Measurements from ENCODE around the gene ARHGAP24.
"Not testable (repeated sequence)": the region's sequence is repeated elsewhere in the genome, so short reads cannot be mapped to it uniquely, and the experiment has no call there.

ARHGAP24 gene

GRCh38 chr4:85932500-85933290, 457.7 kb downstream of the ARHGAP24 start:
- DNase-seq, result no peak

- DNase-seq, result no peak
Observed at GRCh38 chr4:85933291-85933640, 458.3 kb downstream of the ARHGAP24 start.

GRCh38 chr4:85937507-85937906, 462.6 kb downstream of the ARHGAP24 start:
- DNase-seq, result no peak

DNA sequence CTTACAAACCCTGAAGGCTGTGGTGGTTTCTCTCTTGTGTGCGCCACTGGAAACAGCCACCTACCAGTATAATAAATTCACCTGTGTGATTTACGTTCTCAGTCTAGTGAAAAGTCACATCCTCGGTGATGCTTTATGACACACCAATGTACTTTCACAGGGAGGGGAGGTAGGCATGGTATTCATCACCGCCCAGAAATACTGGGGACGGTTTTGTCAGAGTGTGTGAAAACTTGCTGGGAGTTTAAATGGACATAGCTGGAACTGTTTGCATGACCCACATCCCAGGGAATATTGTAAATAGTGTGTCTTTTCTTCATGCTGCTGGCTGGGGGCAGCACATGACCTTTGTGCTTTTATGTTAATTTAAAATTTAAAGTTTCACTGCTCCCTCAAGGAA, 463.1 kb downstream of the ARHGAP24 start:
- DNase-seq, result no peak

DNA sequence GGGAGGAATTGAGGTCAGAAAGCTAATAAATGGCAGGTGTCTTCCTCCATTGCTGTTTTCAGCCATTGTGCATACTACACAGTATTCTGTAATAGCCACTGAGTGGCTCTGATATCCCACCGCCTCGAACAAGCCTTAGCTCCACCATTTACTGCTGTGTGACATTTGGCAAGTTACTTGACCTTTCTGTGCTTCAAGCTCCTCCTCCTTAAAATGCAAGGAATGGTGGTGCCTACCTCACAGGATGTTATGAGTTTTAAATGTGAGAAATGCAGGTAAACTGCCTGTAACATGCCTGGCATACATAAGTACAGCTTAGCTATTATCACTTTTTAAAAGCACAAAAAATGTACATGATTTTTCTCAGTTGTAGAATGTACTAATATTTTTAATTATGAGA, 464.0 kb downstream of the ARHGAP24 start:
- no peak for DNase-seq

DNA sequence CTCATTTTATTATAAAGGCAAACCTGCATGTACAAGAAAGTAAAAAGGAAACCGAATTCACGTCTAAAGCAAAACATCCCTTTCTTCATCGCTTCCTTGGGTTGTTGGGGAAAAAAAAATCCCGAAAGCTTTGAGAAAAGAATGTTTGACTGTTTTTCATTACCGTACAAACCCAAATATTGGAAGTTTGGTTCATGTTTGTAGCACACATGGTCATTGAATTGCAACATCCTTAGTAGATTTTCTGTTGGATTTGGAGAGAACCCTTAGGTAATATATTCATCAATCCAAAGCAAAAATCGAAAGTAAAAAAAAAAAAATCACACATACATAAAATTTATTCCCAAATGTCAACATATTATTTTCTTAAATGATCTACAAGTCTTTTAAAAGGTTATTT, 464.6 kb downstream of the ARHGAP24 start:
- DNase-seq, result no peak

GRCh38 chr4:85940151-85940550, 465.2 kb downstream of the ARHGAP24 start:
- no peak for DNase-seq

DNA sequence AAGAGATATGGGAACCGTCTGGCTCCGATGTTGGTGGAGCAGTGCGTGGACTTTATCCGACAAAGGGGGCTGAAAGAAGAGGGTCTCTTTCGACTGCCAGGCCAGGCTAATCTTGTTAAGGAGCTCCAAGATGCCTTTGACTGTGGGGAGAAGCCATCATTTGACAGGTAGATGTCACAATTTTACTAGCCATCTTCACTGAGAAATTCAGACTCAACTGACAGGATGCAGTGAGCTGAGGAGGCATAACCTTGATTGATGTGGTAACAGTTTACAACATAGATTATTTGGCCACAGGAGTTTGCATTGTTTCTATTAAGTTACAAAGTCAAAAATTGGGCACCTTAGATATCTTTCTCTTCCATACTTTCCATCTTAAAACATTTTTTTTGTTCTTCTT, 467.2 kb downstream of the ARHGAP24 start:
- DNase-seq, result no peak

DNA sequence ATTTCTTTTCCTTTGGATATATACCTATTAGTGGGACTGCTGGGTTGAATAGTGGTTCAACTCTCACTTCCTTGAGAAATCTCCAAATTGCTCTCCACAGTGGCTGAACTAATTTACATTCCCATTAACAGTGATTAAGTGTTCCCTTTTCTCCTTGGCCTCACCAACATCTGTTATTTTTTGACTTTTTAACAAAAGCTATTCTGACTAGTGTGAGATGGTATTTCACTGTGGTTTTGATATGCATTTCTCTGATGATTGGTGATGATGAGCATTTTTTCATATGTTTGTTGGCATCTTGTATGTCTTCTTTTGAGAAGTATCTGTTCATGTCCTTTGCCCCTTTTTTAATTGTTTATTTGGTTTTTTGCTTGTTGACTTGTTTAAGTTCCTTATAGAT, 471.9 kb downstream of the ARHGAP24 start:
- no peak for DNase-seq

DNA sequence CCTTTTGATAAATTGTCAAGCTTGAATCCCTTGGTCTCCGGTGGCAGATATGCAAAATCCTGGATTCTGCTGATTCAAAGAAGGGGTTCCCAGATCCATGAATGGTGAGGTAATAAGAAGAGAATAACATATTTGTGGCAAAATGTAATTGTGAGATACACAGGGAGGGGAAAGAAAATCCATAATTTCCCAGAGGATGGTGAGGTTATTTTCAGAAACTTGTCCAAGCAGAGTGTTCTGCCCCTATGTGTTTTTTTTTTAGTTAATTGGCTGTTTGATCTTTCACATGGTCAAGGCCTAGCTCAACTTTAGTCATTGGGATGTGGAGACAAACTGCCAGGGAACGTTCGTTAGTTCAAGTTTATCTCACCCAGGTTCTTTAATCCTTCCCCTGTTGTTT, 476.1 kb downstream of the ARHGAP24 start:
- DNase-seq, result no peak

DNA sequence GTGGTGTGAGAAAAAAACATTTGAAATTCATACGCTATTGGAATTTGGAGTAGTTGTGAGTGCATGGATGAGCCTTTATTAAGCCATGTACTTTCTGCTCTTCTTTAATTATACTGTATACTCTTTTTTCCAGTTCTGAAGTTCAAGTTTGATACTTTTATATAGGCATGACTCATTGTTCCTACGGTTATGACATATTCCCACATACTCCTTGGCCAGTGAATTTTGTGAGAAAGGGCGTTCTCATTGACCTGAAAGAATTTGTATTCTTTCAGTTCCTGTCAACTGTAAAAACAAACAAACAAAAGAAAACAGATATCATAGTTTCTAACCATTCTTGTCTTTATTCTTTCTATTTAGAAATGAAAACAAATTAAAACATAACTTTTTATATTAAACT, 477.6 kb downstream of the ARHGAP24 start:
- no peak for DNase-seq

GRCh38 chr4:85952972-85953650, 478.2 kb downstream of the ARHGAP24 start:
- no peak for DNase-seq

GRCh38 chr4:85953651-85954018, 478.7 kb downstream of the ARHGAP24 start:
- DNase-seq, result no peak

DNA sequence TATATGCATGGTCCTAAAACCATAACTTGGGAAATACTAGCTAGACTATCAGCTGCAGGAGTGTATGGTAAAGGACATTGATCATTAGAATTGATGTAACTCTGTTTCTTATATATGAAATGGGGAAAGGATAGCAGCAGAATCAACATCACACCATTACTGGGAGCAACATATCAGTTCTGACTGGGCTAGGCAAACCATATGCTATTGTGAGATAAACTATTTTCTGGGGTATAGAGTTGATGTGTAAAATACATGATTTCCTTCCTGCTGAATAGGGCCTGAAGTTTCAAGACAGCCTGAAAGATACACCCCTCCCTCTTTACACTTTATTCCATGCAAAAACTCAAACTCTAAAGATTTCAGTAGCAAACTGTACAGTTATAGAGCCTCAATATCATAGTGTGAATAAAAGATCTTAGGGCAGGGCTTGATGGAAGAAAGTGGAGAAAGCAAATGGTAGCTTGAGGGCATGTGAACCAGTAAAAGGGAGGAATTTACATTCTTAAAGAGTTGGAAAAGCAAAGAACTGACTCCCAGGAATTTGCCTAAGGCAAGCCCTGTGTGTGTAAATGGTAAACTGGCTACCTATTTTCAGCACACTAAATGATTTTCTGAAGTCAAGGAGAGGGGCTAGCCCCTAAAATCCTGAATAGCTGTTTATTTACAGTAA, 480.8 kb downstream of the ARHGAP24 start:
- no peak for DNase-seq

GRCh38 chr4:85956293-85956945, 481.5 kb downstream of the ARHGAP24 start:
- no peak for DNase-seq

DNA sequence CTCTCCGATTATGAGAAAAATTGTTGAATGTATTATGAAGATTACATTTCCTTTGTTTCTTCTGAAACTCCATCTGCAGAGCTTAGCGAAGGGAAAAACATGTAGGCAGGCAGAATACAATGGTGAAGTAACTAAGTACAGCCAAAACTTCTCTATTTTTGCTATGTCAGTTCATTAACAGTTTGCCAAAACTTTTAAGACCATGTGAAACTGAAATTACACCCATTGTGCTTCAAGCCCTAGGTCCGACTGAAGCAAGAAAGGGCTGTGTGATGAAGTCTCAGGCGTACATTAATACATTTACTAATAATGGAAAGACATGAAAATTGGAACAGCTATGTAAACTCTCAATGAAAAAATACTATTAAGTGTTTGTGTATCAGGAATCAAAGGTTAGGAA, 486.9 kb downstream of the ARHGAP24 start:
- no peak for DNase-seq

DNA sequence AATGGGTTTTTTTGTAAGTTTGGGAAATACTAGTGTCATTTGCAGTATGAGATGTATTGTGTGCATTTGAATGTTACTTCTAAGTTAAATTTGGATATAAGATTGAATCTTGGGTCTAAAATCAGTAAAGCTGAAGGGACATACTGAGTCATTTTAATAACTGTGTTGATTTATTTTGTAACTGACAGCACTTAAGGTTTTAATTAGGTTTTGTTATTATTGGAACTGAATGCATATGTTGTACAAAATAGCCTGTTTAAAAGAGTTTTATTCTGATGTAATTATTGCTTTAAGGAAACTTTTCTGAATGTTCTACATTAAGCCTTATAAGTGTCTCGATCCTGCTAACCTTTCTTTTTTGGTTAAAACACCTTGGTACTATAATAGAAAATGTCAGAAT, 488.3 kb downstream of the ARHGAP24 start:
- DNase-seq, result no peak

DNA sequence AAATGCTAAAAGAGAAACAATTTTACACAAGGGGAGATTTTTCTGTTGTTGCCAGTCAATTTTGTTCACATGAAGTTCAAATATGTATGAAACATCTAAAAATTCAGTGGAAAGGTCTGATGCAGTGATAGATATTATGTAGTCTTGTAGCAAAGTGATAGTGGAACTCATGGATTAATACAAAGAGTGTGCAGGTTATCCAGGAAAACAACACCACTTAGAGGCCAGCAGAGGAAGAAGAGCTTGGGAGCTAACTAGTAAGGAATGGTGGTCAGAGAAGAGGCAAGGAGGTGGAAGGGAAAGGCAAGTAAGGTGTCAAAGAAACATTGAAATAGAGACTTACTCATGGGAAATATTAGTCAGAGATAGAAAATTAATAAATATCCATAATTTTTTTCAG, 489.3 kb downstream of the ARHGAP24 start:
- DNase-seq, result no peak

DNA sequence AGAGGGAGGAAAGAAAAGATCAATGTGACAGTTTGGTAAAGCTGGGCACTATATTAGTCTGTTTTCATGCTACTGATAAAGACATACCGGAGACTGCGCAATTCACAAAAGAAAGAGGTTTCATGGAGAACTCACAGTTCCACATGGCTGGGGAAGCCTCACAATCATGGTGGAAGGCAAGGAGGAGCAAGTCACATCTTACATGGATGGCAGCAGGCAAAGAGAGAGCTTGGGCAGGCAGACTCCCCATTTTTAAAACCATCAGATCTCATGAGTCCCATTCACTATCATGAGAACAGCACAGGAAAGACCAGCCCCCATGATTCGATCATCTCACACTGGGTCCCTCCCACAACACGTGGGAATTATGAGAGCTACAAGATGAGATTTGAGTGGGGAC, 490.1 kb downstream of the ARHGAP24 start:
- DNase-seq, result not testable (repeated sequence)

DNA sequence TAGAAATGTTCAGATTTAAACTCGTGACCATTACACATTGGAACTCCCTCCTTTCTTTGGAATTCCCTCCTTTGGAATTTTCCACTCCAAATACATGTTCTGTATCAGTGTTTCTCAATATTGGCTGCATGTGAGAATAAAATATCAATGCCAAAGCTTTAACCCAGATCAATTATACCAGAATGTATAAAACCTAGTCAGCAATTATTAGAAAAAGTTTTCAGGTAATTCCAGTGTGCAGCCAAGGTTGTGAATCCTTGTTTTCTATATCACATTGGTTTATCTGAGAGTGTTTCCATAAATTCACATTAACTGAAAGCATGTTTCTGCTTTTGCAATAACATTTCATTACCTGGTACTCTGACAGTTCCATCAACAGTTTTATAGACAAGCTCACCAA, 490.6 kb downstream of the ARHGAP24 start:
- DNase-seq, result no peak

DNA sequence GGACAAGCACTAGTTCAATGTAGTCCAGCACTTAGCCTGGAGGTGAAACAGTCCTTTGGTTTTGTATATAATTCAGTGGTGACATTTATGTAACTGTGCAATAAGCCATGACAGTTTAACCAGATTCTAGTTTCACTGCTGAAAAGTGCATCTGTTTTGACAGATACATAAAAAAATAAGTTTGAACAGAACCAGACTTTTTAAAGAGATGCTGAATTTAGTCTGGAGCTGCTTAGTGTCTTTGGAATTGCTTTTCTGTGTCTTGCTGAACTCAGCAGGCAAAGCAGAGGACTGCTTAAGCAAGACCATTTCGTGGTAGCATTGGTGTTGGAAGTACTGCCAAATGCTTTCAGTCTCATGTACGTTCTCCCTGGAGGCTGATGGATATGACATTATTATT, 491.4 kb downstream of the ARHGAP24 start:
- DNase-seq, result no peak

DNA sequence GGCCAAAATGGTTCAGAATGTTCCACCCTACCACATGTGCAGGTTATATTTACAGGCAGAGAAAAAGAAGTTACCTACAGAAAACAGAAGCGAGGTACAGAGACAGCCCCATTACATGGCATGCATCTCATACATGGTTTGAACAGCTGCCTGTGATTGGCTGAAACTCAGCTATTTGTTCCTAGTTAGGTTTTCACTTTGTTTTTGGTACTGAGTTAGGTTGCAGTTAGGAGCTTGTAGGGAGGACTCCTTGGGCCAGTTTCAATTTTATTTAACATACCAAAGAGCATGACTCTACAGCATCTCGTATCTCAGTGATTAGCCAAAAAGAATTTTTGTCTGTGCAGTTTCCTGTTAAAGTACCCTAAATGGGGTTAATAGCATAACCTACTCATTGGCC, 492.9 kb downstream of the ARHGAP24 start:
- DNase-seq, result no peak

GRCh38 chr4:85968945-85969819, 494.2 kb downstream of the ARHGAP24 start:
- DNase-seq, result no peak

Measured in T-helper 9 cell (primary cell).